Left ventricle myocardium superior (tissue), 1 donor: ENCODE measurements around the gene FAM219A. TPM values are rescaled to one million over a fixed set of nuclear protein-coding genes. Genes with fewer than 3 reads are reported as not detected.
"Not testable (repeated sequence)": the region's sequence is repeated elsewhere in the genome, so short reads cannot be mapped to it uniquely, and the experiment has no call there.

Experiments
- ATAC-seq: fragments of 200-7000 bp; cut with Tn5 transposase; one replicate; pipeline ENCODE4 v1.9.1; 2020; ENCODE audit warnings: mild to moderate bottlenecking, moderate library complexity
- DNase-seq: peaks from one replicate; pipeline ENCODE4 v3.0.0-alpha.2; 2020
- intact Hi-C: fragments of 100-400 bp; cut with micrococcal nuclease; formaldehyde crosslinking; loops from one replicate; pipeline ENCODE4 v1.11.0; 2022
- total RNA-seq: library from RNA; stranded (reverse); fragmentation: NEBNext Ultra II Directional; extraction: Animal tissue kit (Norgen Biotek cat#: 25700); gene quantifications from one replicate; pipeline ENCODE4 v1.2.1, GENCODE V29; 2021
- donor health status: DM: no; HTN: yes; CAD: no; lungs with severe emphysema.

The FAM219A gene
- total RNA-seq, 1 donor from 2014 or later = 19.7 TPM

GRCh38 chr9:34490760-34491159, 32.4 kb upstream of the FAM219A start:
- DNase-seq (no peak), ATAC-seq (no peak)
- intact Hi-C loops = loop anchor here (10.0 kb wide), 1 partner anchor 86 kb away; no protein-coding TSS in a partner anchor

- DNase-seq (no peak), ATAC-seq (no peak)
- intact Hi-C loops = loop anchor here (10.0 kb wide), 1 partner anchor 86 kb away; no protein-coding TSS in a partner anchor
Measured at GRCh38 chr9:34490360-34490759, 32.0 kb upstream of the FAM219A start.

DNA sequence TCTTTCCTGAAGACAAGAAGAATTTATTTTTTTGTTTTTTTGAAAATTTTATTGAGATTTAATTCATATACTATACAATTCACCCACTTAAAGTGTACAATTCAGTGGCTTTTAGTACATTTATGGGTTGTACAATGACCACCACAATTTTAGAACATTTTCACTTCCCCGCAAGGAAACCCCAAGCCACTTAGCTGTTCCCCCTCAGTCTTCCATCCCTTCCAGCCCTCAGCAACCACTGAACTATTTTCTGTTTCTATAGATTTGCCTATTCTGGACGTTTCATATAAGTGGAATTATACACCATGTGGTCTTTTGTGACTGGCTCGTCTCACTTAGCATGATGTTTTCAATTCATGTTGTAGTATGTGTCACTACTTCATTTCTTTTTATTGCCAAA, 28.2 kb upstream of the FAM219A start:
- DNase-seq (no peak), ATAC-seq (no peak)
- intact Hi-C loops = no loop called here

DNA sequence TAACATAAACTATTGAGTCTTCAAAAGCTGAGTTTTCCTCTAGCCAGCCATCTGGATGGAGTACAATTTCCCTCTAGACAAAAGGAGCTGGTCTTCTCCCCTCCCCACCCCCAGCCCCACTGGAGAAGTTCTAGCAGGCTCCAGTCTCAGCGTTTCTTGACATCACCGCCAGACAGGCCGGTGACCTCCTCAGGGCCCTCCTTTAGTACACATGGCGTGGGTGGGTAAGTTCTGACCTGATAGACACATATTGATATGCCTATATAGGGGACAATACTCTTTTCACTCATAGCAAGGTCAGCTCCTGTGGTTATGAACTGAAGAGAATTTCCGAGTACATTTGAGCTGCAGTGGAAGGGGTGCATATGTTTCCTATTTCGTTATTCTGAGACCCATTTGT, 27.5 kb upstream of the FAM219A start:
- DNase-seq (no peak), ATAC-seq (no peak)
- intact Hi-C loops = no loop called here

DNA sequence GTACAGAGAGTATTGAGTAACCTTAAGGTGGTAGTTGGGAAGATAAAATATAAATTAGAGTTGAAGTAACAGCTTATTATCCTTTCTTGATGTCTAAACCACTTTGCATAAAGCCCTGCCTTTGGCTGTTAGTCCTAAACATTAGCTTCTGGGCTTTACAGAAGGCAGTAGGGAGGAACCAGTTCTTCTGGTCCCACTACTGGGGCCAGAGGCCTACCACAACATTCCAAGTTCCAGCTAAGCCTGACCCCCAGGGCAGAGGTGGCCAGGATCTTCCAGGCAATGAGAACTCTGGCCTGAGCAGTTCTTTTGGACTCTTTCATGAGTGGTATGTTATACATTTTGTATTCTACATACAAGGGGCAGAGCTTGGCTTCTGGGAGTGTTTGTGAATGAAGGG, 26.3 kb upstream of the FAM219A start:
- no peak for DNase-seq
- intact Hi-C loops = no loop called here
- no peak for ATAC-seq

GRCh38 chr9:34482746-34483145, 24.4 kb upstream of the FAM219A start:
- DNase-seq, ATAC-seq, intact Hi-C loops: not testable (repeated sequence)

- intact Hi-C loops, DNase-seq, ATAC-seq: not testable (repeated sequence)
Measured at GRCh38 chr9:34481620-34482019, 23.2 kb upstream of the FAM219A start.

GRCh38 chr9:34479431-34479866, 21.1 kb upstream of the FAM219A start:
- intact Hi-C loops = no loop called here
- DNase-seq (no peak), ATAC-seq (no peak)

DNA sequence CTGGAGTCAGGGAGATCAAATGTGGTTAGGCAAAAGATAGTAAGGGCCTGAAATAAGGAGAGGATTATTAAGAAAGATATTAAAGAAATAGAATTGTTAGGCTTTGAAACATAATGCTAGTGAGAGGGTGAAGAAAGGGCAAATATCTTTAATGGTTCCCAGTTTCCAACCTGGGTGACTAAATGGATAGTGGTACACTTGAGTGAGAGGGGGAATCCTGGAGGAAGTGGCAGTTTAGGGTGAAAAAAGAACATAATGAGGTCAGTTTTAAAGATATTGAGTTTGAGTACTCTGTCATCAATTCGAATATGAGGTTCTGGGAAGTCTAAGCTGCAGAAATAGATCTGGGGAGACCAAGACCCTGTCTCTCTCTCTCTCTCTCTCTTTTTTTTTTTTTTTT, 19.2 kb upstream of the FAM219A start:
- intact Hi-C loops = no loop called here
- ATAC-seq (no peak), DNase-seq (no peak)

DNA sequence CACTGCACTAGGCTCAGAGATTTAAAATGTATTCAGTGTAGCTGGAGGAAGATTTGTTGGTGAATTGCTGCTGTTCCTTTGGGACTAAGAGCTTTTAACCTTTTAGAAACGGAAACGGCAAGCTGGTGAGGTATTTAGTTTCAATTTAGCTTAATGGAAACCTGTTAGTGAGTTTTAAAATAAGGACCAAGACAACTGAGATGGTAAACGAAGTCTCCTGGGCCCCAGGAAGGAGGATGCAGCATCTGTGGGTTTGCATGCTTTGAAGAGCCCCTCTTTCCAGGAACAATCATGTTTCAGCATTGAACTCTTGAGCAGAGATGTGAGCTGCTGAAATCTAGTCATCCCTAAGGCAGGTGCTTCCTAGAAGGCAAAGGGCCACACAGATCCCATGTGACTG, 16.7 kb upstream of the FAM219A start:
- DNase-seq (no peak), ATAC-seq (no peak)
- intact Hi-C loops = no loop called here

DNA sequence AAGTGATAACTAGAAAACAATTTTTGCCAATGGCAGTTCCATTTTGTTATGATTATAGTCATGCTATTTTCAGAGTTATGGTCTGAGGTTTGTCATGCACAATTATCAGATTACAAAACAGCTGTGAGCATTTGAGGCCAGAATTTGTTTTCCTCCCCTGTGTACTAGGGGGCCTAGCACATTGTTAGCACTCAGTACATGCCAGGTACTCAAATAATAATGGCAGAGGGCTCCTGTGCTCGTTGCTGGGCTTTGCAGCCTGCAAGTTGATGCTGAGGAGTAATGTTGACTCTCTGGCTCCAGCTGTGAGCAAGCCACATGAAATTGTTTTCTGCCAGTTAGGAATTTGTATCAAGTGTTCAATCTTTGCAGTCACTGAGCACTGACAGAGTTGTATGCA, 7.1 kb upstream of the FAM219A start:
- ATAC-seq = no peak
- intact Hi-C loops = no loop called here
- no peak for DNase-seq

- intact Hi-C loops = no loop called here
- DNase-seq = no peak
Measured at GRCh38 chr9:34464571-34464970, 6.2 kb upstream of the FAM219A start.

GRCh38 chr9:34463901-34464232, 5.5 kb upstream of the FAM219A start:
- DNase-seq (no peak), ATAC-seq (no peak)
- intact Hi-C loops = no loop called here

More at GRCh38 chr9:34464571-34464970, 6.2 kb upstream of the FAM219A start:
- no peak for ATAC-seq

GRCh38 chr9:34463098-34463900, 4.9 kb upstream of the FAM219A start:
- intact Hi-C loops = no loop called here
- DNase-seq = no peak
- ATAC-seq = no peak

DNA sequence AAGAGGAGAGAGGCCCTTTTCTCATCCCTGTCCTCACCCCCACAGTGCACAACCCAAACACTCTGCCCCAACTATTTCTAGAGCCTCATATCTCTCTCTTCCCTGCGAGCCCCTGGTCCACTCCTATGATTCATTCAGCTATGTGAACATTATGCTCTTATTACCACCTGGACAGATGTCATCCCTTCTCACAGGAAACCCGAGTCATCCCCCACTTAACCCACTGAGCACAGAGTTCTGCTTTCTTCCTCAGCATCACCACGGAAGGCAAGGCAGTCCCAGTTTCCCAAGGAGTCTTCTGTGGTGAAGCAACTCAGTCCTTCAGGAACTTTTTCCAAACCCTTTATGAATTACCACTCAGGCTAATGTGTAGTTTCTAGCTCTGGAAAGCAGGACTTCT, 1.6 kb upstream of the FAM219A start:
- intact Hi-C loops = no loop called here

DNA sequence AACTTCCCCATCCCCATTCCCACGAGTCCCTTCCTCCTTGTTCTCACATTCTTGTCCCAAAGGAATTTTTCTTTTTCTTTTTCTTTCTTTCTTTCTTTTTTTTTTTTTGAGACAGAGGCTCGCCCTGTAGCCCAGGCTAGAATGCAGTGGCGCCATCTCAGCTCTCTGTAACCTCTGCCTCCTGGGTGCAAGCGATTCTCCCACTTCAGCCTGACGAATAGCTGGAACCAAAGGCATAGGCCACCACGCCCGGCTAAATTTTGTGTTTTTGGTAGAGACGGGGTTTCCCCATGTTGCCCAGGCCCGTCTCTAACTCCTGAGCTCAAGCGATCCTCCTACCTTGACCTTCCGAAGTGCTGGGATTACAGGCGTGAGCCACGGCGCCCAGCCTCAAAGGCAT, 986 bp upstream of the FAM219A start:
- intact Hi-C loops = no loop called here
- ATAC-seq (no peak), DNase-seq (no peak)

More for the DNA sequence above, 1.6 kb upstream of the FAM219A start:
- ATAC-seq (no peak), DNase-seq (no peak)

DNA sequence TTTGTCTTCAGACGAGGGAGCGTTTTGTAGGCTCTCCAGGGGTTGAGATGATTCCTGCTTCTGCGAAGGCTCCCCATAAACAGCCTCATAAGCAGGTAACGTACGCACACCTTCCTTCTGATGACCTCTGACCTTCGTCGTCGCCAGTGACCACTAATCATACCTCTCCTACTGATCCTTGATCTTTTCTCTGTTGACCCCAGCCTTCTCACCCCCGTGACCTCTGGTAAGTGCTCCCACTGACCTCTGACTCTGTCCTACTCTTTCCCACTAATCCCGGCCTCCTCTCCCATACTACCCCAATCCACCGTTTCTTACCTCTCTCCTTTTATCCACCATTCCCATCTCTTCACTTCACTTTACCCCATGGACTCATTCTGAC, 580 bp upstream of the FAM219A start:
- intact Hi-C loops = no loop called here
- ATAC-seq = no peak

DNA sequence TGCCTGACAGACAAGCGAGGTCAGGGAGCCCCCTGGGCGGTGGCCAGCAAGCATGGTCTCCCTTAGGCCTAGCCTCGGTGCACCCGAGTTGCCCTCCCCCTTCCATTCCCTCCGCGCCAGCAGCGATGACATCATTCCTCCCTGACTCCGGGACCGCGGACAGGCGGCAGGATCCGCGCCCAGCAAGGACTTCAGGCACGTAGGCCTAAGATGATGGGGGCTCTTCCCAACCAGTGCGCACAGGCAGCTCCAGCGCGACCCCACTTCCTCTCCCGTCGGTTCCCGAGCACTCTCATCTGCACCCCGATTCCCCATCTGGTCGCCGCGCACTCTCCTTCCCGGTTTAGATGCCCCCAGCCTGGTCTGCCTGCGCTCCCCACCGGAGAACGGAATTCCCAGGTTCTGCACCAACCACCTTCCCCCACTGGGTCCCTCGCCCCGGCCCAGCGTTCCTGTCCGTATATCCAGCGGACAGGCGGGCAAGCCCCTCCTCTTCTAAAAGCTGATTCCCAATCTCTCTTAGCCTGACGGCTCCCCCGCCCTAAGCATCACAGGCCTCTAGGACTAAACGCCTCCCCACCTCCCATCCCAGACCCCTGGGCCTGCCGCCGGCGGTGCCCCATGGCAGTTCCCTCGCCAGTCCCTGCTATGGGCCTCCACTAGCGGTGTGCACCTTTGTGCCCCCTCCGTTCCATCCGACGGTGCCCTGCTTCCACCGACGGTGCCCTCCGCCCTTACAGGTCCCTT, 931 bp downstream of the FAM219A start:
- intact Hi-C loops = no loop called here
- DNase-seq = peak; percentile 86
- peak; percentile 68 for ATAC-seq

More for the DNA sequence above, 580 bp upstream of the FAM219A start:
- DNase-seq = no peak

GRCh38 chr9:34456746-34457145, 1.6 kb downstream of the FAM219A start:
- no peak for DNase-seq
- no peak for ATAC-seq
- intact Hi-C loops = no loop called here

DNA sequence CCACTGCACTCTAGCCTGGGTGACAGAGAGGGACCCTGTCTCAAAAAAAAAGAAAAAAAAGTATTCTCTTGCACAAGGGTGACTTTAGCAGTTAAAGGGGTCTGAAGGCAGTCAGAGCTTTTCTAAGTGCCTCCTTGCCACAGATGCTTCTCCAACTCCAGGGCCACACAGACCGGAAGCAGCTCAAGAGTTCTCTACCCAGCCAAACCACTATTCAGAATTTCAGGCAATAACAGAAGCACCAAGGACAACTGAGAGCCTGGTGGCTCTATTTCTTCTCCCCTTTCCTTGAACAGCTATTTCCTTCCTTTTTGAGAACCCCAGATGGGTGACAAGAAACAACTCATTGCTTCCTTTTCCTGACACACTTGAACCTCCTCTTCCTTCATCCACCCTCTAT, 2.2 kb downstream of the FAM219A start:
- intact Hi-C loops = no loop called here
- ATAC-seq (no peak), DNase-seq (no peak)
